IMR-90 (cell line): Measurements from ENCODE around the gene HTRA2. TPM values are rescaled to one million over a fixed set of nuclear protein-coding genes. Genes with fewer than 3 reads are reported as not detected.

Experiments
- ATAC-seq: fragments of 200-7000 bp; cut with Tn5 transposase; 2 replicates; pipeline ENCODE4 v1.9.1; 2020; ENCODE audit warnings: low read depth, mild to moderate bottlenecking, moderate library complexity
- BruUV-seq: library from RNA; stranded (reverse); fragments of 400-500 nt; replicated peaks from 2 replicates; lab custom pipeline; 2021; lab: Mats Ljungman, UMichigan
- CTCF ChIA-PET: fragments of 300-600 bp; formaldehyde crosslinking; extraction: SDS; loops from one replicate; lab custom pipeline; 2021; ENCODE audit warnings: antibody characterized with exemption; lab: Yijun Ruan, JAX
- POLR2A ChIA-PET: fragments of 300-600 bp; sonication (Branson Sonifier 250); formaldehyde crosslinking; loops from one replicate; lab custom pipeline; 2022; ENCODE audit warnings: antibody characterized with exemption; ENCODE audit not compliant: unreplicated experiment; lab: Charles Lee
- DNase-seq: peaks from one replicate; pipeline ENCODE4 v3.0.0; 2013
- H2AFZ ChIP-seq: replicated peaks from 2 replicates; pipeline ENCODE3; 2013; ENCODE audit warnings: low read length, mild to moderate bottlenecking; ENCODE audit not compliant: poor library complexity
- H2AK5ac ChIP-seq: 2 replicates; pipeline ENCODE4 v1.6.1; 2013; ENCODE audit warnings: low read depth, low read length, inconsistent platforms
- H2AK9ac ChIP-seq: replicated peaks from 2 replicates; pipeline ENCODE3; 2013; ENCODE audit warnings: mild to moderate bottlenecking, low read depth, low read length, moderate library complexity; ENCODE audit not compliant: poor library complexity
- H2BK120ac ChIP-seq: 2 replicates; pipeline ENCODE4 v1.6.1; 2013; ENCODE audit warnings: low read depth, low read length, inconsistent platforms
- H2BK15ac ChIP-seq: 3 replicates; pipeline ENCODE4 v1.6.1; 2013; ENCODE audit warnings: low read depth, low read length, inconsistent platforms
- H2BK20ac ChIP-seq: 2 replicates; pipeline ENCODE4 v1.6.1; 2013; ENCODE audit warnings: low read depth, mild to moderate bottlenecking, inconsistent platforms, low read length, moderate library complexity
- H2BK5ac ChIP-seq: 2 replicates; pipeline ENCODE4 v1.6.1; 2013; ENCODE audit warnings: mild to moderate bottlenecking, low read depth, low read length, inconsistent platforms; ENCODE audit not compliant: poor library complexity, severe bottlenecking
- H3K14ac ChIP-seq: replicated peaks from 2 replicates; pipeline ENCODE4 v1.6.1; 2013; ENCODE audit warnings: low read depth, low read length, inconsistent platforms
- H3K18ac ChIP-seq: 2 replicates; pipeline ENCODE4 v1.6.1; 2013; ENCODE audit warnings: low read depth, low read length, control low read depth
- H3K23ac ChIP-seq: 2 replicates; pipeline ENCODE4 v1.6.1; 2013; ENCODE audit warnings: low read depth, low read length, inconsistent platforms
- H3K27ac ChIP-seq: 2 replicates; pipeline ENCODE4 v1.5.1; 2013; ENCODE audit warnings: mild to moderate bottlenecking, control low read depth, low read length; ENCODE audit not compliant: insufficient read depth
- H3K27me3 ChIP-seq: 2 replicates; pipeline ENCODE4 v1.6.1; 2013; ENCODE audit warnings: low read length; ENCODE audit not compliant: control insufficient read depth, insufficient read depth
- H3K36me3 ChIP-seq: 2 replicates; pipeline ENCODE4 v1.6.1; 2013; ENCODE audit warnings: low read length, mixed read lengths; ENCODE audit not compliant: control insufficient read depth, insufficient read depth
- H3K4ac ChIP-seq: 2 replicates; pipeline ENCODE4 v1.6.1; 2013; ENCODE audit warnings: low read depth, low read length, inconsistent platforms
- H3K4me1 ChIP-seq: 2 replicates; pipeline ENCODE4 v1.6.1; 2013; ENCODE audit warnings: low read length, mixed read lengths; ENCODE audit not compliant: control insufficient read depth, insufficient read depth
- H3K4me2 ChIP-seq: 2 replicates; pipeline ENCODE4 v1.6.1; 2013; ENCODE audit warnings: low read depth, mild to moderate bottlenecking, control low read depth, low read length, moderate library complexity
- H3K4me3 ChIP-seq: 2 replicates; pipeline ENCODE4 v1.5.1; 2013; ENCODE audit warnings: low read depth, mild to moderate bottlenecking, control low read depth, low read length, moderate library complexity; ENCODE audit not compliant: insufficient read depth
- H3K56ac ChIP-seq: 2 replicates; pipeline ENCODE4 v1.6.1; 2013; ENCODE audit warnings: low read length, inconsistent platforms; ENCODE audit not compliant: insufficient read depth; ENCODE audit errors: extremely low read depth
- H3K79me1 ChIP-seq, 2 experiments: 2 replicates each; pipeline ENCODE4 v1.6.1; 2013; ENCODE audit warnings: low read length in 2 of 2, inconsistent platforms in 1 of 2, low read depth in 1 of 2
- H3K9ac ChIP-seq: 2 replicates; pipeline ENCODE4 v1.6.1; 2013; ENCODE audit warnings: low read depth, low read length, control low read depth
- H3K9me1 ChIP-seq: 2 replicates; pipeline ENCODE4 v1.6.1; 2013; ENCODE audit warnings: low read length, inconsistent platforms; ENCODE audit not compliant: insufficient read depth
- H3K9me3 ChIP-seq: 2 replicates; pipeline ENCODE4 v1.6.1; 2013; ENCODE audit warnings: low read length; ENCODE audit not compliant: control insufficient read depth, insufficient read depth
- H4K20me1 ChIP-seq: 2 replicates; pipeline ENCODE4 v1.6.1; 2013; ENCODE audit warnings: low read length, inconsistent platforms; ENCODE audit not compliant: insufficient read depth
- H4K5ac ChIP-seq: 2 replicates; pipeline ENCODE4 v1.6.1; 2013; ENCODE audit warnings: mild to moderate bottlenecking, low read depth, low read length, control low read depth
- H4K8ac ChIP-seq, 2 experiments: 2 replicates each; pipeline ENCODE4 v1.6.1; 2013; ENCODE audit warnings: low read depth in 2 of 2, low read length in 2 of 2, control low read depth in 1 of 2, inconsistent platforms in 1 of 2
- H4K91ac ChIP-seq: 2 replicates; pipeline ENCODE4 v1.6.1; 2013; ENCODE audit warnings: low read depth, low read length, inconsistent platforms; ENCODE audit not compliant: insufficient read depth
- BHLHE40 ChIP-seq: fragments of 150-350 bp; IDR thresholded peaks from 2 replicates; pipeline ENCODE4 v1.6.1; 2016; ENCODE audit warnings: mild to moderate bottlenecking, low read depth, low read length
- CEBPB ChIP-seq: IDR thresholded peaks from 2 replicates; pipeline ENCODE4 v1.6.1; 2012; ENCODE audit warnings: low read depth, low read length, improper control_type of control experiment
- CHD1 ChIP-seq: IDR thresholded peaks from 2 replicates; pipeline ENCODE4 v1.6.1; 2012; ENCODE audit warnings: low read depth, low read length, improper control_type of control experiment
- CTCF ChIP-seq: conservative IDR thresholded peaks from 2 replicates; pipeline ENCODE4 v1.5.1; 2012; ENCODE audit warnings: mild to moderate bottlenecking, low read depth, low read length, improper control_type of control experiment
- FOS ChIP-seq: fragments of 150-350 bp; IDR thresholded peaks from 2 replicates; pipeline ENCODE4 v1.6.1; 2016; ENCODE audit warnings: low read depth, low read length
- MAFK ChIP-seq: IDR thresholded peaks from 2 replicates; pipeline ENCODE4 v1.6.1; 2012; ENCODE audit warnings: low read depth, low read length, improper control_type of control experiment
- MAZ ChIP-seq: IDR thresholded peaks from 2 replicates; pipeline ENCODE4 v1.6.1; 2012; ENCODE audit warnings: low read depth, mild to moderate bottlenecking, low read length, improper control_type of control experiment, moderate library complexity, borderline replicate concordance
- MXI1 ChIP-seq: IDR thresholded peaks from 2 replicates; pipeline ENCODE4 v1.6.1; 2012; ENCODE audit warnings: low read depth, mild to moderate bottlenecking, low read length, moderate library complexity, borderline replicate concordance
- NFE2L2 ChIP-seq: fragments of 150-350 bp; IDR thresholded peaks from 2 replicates; pipeline ENCODE4 v1.6.1; 2016; ENCODE audit warnings: low read depth, mild to moderate bottlenecking, low read length
- POLR2A ChIP-seq: IDR thresholded peaks from 2 replicates; pipeline ENCODE4 v1.6.1; 2012; ENCODE audit warnings: mild to moderate bottlenecking, low read depth, low read length
- RAD21 ChIP-seq: IDR thresholded peaks from 2 replicates; pipeline ENCODE4 v1.6.1; 2012; ENCODE audit warnings: low read length, improper control_type of control experiment
- RCOR1 ChIP-seq: IDR thresholded peaks from 2 replicates; pipeline ENCODE4 v1.6.1; 2012; ENCODE audit warnings: mild to moderate bottlenecking, low read length, improper control_type of control experiment; ENCODE audit not compliant: insufficient replicate concordance
- RFX5 ChIP-seq: IDR thresholded peaks from 2 replicates; pipeline ENCODE4 v1.8.0; 2012; ENCODE audit warnings: low read depth, mild to moderate bottlenecking, low read length, moderate library complexity
- SMC3 ChIP-seq: fragments of 150-350 bp; IDR thresholded peaks from 2 replicates; pipeline ENCODE4 v1.6.1; 2016; ENCODE audit warnings: low read depth, mild to moderate bottlenecking, antibody characterized with exemption, low read length, moderate library complexity
- USF2 ChIP-seq: fragments of 150-350 bp; IDR thresholded peaks from 2 replicates; pipeline ENCODE4 v1.6.1; 2017; ENCODE audit warnings: mild to moderate bottlenecking, antibody characterized with exemption, low read length, low read depth
- WGBS, 2 experiments: methylation state at CpG; one replicate each; pipeline versions ENCODE4 v1.1.5 to v1.1.7; 2013; ENCODE audit warnings: missing lambda C conversion rate in 2 of 2; ENCODE audit not compliant: insufficient read length in 1 of 2; ENCODE audit errors: extremely low coverage in 2 of 2; 5-methylcytosine and 5-hydroxymethylcytosine counted together
- dilution Hi-C: fragments of 300-500 bp; cut with HindIII; formaldehyde crosslinking; loops from one replicate; pipeline ENCODE4 v1.14.3; 2018; ENCODE audit warnings: low sequenced_read_pairs; ENCODE audit not compliant: unreplicated experiment
- in situ Hi-C: fragments of 300-500 bp; cut with MboI; formaldehyde crosslinking; loops from 3 replicates; pipeline ENCODE4 v1.14.3; 2019; ENCODE audit warnings: low sequenced_read_pairs, inconsistent platforms, mixed read lengths
- intact Hi-C: fragments of 100-400 bp; cut with micrococcal nuclease; formaldehyde crosslinking; loops from 2 replicates; pipeline ENCODE4 v1.10.0; 2022
- polyA plus RNA-seq, 3 experiments: library from polyadenylated mRNA; depleted of rRNA; stranded (reverse); fragments of >200 nt; gene quantifications; 2 replicates each; pipeline ENCODE4 v1.2.3, GENCODE V29; 2012; ENCODE audit warnings: low replicate concordance in 1 of 3
- total RNA-seq: library from RNA; depleted of rRNA; stranded (reverse); fragments of >200 nt; gene quantifications from 2 replicates; pipeline ENCODE4 v1.2.3, GENCODE V29; 2012
- TF ChIP-seq, protein P1 (sequence below): fragments of 150-350 bp; IDR thresholded peaks from 2 replicates; pipeline ENCODE4 v1.6.1; 2016; ENCODE audit warnings: low read depth, mild to moderate bottlenecking, low read length, moderate library complexity, borderline replicate concordance

HTRA2 gene
- total and polyA plus RNA-seq, 2 of the 4 experiments (the other 2 are of a cell fraction), result 23.6 to 28.1 TPM

GRCh38 chr2:74510272-74510671, 19.5 kb upstream of the HTRA2 start:
- DNase-seq (no peak), ATAC-seq (no peak)
- POLR2A ChIA-PET, result interaction anchor here (0.6 kb wide), 1 partner anchor 29 kb away, joined by 7 read pairs; no protein-coding TSS in a partner anchor
- H3K4me1 ChIP-seq, result peaks cover 11% of the 10 kb centered on the region
- H3K4me3 ChIP-seq, result no peak overlapping the region
- CTCF ChIA-PET, result interaction anchor here (0.7 kb wide), 1 partner anchor 11 kb away, joined by 8 read pairs; the partner anchor contains the start of gene LBX2
- H3K23ac ChIP-seq, result no peak overlapping the region
- H3K79me1 ChIP-seq, result peaks cover 12 to 18% of the 10 kb centered on the region in 2 experiments
- H3K14ac ChIP-seq, result no peak overlapping the region
- H3K18ac ChIP-seq, result no peak overlapping the region
- no CpG with 5 or more reads among the region's 4 CpGs for WGBS, 2 experiments
- H3K27me3 ChIP-seq, result peaks cover 46% of the 10 kb centered on the region
- no peak overlapping the region for H4K8ac ChIP-seq
- peaks cover 9% of the 10 kb centered on the region for H3K36me3 ChIP-seq
- in situ Hi-C loops (no loop called here), intact Hi-C loops (no loop called here), dilution Hi-C loops (no loop called here)
- H3K56ac ChIP-seq, result no peak overlapping the region
- no TSS peak for BruUV-seq
- no peak overlapping the region for H3K4me2 ChIP-seq
- no peak overlapping the region for H2BK15ac ChIP-seq
- no peak overlapping the region for H2BK5ac ChIP-seq
- no peak overlapping the region for H2BK120ac ChIP-seq
- no peak overlapping the region for H4K91ac ChIP-seq
- H2AK9ac ChIP-seq, result no peak overlapping the region
- no peak overlapping the region for H4K5ac ChIP-seq
- no peak overlapping the region for H2AFZ ChIP-seq
- no peak overlapping the region for H2BK20ac ChIP-seq
- H3K9ac ChIP-seq, result no peak overlapping the region
- H4K20me1 ChIP-seq, result 0 out of 2 replicates have a peak, but pooled peaks cover 5% of the 10 kb centered on the region
- no peak overlapping the region for H3K4ac ChIP-seq
- H3K27ac ChIP-seq, result no peak overlapping the region
- TF ChIP-seq RCOR1, result no peak
- no peak for TF ChIP-seq NFE2L2
- no peak for TF ChIP-seq POLR2A
- TF ChIP-seq CHD1, result no peak
- no peak for TF ChIP-seq MAFK
- no peak for TF ChIP-seq USF2
- no peak for TF ChIP-seq MXI1
- no peak for TF ChIP-seq RAD21
- no peak for TF ChIP-seq MAZ
- no peak for TF ChIP-seq CEBPB
- no peak for TF ChIP-seq RFX5
- no peak for TF ChIP-seq CTCF
- no peak for TF ChIP-seq BHLHE40
- TF ChIP-seq SMC3, result no peak
- no peak for TF ChIP-seq FOS
- TF ChIP-seq, protein P1, sequence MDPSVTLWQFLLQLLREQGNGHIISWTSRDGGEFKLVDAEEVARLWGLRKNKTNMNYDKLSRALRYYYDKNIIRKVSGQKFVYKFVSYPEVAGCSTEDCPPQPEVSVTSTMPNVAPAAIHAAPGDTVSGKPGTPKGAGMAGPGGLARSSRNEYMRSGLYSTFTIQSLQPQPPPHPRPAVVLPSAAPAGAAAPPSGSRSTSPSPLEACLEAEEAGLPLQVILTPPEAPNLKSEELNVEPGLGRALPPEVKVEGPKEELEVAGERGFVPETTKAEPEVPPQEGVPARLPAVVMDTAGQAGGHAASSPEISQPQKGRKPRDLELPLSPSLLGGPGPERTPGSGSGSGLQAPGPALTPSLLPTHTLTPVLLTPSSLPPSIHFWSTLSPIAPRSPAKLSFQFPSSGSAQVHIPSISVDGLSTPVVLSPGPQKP, result no peak
- no peak overlapping the region for H2AK5ac ChIP-seq
- H3K9me3 ChIP-seq, result peaks cover 11% of the 10 kb centered on the region
- H3K9me1 ChIP-seq, result peaks cover 9% of the 10 kb centered on the region
